ENCODE data around the gene ZBTB20.

Gene ZBTB20

DNA sequence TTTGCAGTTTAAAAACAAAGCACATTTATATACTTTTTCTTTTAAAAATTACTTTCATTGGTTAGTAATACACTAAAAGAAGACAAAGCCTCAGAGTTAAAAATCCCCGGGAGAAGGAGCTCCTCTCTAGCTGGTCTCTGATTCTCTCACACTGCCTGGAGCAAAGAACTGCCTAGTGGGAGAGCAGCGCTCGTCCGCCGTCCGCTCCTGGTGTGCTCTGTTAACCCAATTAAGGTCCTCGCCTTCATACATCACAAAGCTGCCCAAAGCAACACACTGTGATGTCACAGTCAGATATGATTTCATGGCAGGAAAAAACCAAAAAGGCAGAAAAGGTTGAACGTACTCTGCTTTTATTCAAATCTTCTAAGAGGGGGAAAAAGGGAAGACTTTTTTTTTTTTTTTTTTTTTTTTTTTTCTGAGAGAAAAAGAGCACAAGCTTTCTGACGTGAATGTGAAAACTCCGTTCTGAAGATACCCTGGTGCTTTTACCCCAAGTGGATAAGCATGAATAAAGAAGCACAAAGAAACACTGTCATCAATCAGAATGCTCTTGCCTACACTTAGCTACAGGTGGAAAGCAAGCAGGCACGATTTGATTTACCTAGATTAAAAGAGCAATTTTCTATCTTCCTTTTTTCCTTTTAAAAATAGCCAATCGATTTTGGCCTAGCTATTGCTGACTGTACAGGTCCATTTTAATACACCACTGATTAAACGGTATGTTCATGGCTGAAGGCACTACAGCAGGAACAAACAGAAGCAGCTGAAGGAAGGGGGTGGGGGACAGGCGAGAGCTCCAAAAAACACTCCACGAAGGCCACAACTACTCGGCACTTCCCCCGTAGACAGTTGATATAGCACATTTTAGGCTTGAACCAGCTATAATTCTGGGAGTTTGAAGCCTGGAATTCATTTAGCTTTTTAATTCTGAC lies 738.1 kb downstream of the ZBTB20 start:
- TF ChIP-seq FOXP2 (optimal IDR thresholded peaks at IDR 0.05; ENCODE audit: borderline replicate concordance, extremely low read depth, extremely low read length, insufficient read depth) (no peak), REST (IDR thresholded peaks at IDR 0.05; ENCODE audit: insufficient read depth in 1 of 2, low read depth in 2 of 2, low read length in 2 of 2) (no peak)

DNA sequence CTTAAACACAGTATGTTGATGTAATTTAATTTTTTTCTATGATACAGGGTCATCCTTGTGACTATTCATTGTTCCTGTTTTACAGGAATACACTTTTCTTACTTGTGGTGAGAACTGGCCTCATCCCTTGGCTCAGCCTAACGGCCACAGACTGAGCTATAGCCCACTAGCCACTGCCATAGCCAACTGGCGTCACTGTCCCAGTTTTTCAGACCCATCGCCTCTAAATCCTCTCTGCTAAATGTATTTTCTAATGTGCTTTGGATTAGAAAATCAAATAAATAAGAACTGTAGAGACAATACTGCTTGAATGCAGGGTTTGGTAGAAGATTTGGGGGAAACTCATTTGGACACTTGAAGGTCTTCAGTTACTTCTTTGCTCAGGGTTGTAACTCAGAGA lies 740.2 kb downstream of the ZBTB20 start:
- TF ChIP-seq SIN3A (IDR thresholded peaks at IDR 0.05; ENCODE audit: borderline replicate concordance, insufficient read depth, low read length) (no peak), TAF1 (IDR thresholded peaks at IDR 0.05; ENCODE audit: borderline replicate concordance, insufficient read depth, low read length) (no peak)

- TF ChIP-seq REST (IDR thresholded peaks at IDR 0.05; ENCODE audit: insufficient read depth in 1 of 2, low read depth in 2 of 2, low read length in 2 of 2) (no peak), SIN3A (IDR thresholded peaks at IDR 0.05; ENCODE audit: borderline replicate concordance, insufficient read depth, low read length) (no peak), TAF1 (IDR thresholded peaks at IDR 0.05; ENCODE audit: borderline replicate concordance, insufficient read depth, low read length) (no peak), POLR2AphosphoS5 (IDR thresholded peaks at IDR 0.05; ENCODE audit: low read depth, low read length) (no peak), FOXP2 (optimal IDR thresholded peaks at IDR 0.05; ENCODE audit: borderline replicate concordance, extremely low read depth, extremely low read length, insufficient read depth) (no peak)
Measured at GRCh38 chr3:114406286-114406685, 740.8 kb downstream of the ZBTB20 start.

DNA sequence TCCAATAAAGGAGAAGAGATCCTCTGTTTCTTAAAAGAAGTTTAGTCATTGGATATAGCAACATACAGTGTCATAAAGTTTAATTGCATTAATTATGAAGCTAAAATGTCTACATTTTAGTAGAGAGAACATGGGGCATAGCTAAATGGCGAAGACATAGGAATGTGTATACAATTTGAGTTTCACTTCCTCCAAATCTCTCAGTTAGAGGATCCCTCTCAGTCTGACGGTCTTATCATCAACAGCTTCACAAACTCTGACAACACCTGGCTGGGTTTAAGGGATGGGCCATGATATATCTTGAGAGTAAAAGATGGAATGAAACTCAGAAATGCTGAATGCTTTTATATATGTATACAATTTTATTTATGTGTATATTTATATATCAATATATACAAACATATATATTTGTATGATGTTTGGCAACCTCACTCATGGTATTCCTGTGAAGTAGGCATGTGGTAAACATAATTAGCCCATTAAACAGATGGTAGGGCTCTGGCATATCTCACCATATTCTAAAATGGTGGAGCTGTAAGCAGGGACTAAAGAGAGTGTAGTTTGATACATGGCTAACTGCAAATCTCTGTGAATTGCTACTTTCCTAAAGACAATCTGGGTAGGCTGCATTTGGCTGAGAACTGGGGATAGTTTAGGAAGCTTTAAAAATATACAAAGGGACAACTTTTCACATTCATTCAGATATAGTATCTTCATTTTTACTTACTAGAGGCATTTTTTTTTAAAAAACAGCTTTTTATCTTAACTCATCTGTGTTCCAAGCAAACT lies 741.7 kb downstream of the ZBTB20 start:
- TF ChIP-seq SIN3A (IDR thresholded peaks at IDR 0.05; ENCODE audit: borderline replicate concordance, insufficient read depth, low read length) (no peak), TAF1 (IDR thresholded peaks at IDR 0.05; ENCODE audit: borderline replicate concordance, insufficient read depth, low read length) (no peak)

DNA sequence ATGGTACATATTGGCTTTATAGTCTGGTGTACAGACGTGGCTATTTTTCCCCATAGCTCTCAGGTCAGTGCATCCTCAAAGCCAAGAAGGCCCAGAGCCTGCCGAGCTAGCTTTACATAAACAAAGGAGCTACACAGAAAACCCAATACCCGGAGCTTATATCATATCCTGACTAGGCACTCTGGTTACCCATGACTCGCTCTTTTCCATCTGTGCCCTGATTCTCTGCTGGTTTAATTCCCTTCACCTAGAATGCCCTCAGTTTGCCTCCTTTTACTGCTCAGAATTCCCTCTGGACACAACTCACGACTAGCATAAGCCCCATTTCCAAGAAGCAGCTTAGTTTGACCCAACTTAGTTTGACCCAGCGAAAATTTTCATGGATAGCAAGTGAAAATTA lies 742.5 kb downstream of the ZBTB20 start:
- TF ChIP-seq POLR2AphosphoS5 (IDR thresholded peaks at IDR 0.05; ENCODE audit: low read depth, low read length) (no peak), REST (IDR thresholded peaks at IDR 0.05; ENCODE audit: insufficient read depth in 1 of 2, low read depth in 2 of 2, low read length in 2 of 2) (no peak), FOXP2 (optimal IDR thresholded peaks at IDR 0.05; ENCODE audit: borderline replicate concordance, extremely low read depth, extremely low read length, insufficient read depth) (no peak)

DNA sequence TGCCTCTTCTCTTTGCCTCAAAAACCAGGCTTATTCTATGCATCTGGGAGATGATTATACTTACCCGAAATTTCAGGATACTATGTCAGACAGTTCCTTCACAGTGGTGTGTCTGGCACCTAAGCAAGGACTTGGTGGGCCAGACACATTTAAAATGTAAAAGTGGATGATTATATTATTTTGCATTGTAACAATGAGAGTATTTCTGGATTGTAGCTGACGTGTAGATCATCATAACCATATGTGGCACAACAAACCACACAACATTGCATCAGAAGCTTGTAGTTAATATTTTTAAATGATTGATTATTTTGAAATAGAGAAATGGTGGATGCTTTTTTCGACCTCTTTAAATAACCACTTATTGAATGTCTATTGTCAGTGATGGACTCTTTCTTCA lies 744.2 kb downstream of the ZBTB20 start:
- TF ChIP-seq TAF1 (IDR thresholded peaks at IDR 0.05; ENCODE audit: borderline replicate concordance, insufficient read depth, low read length) (no peak), POLR2AphosphoS5 (IDR thresholded peaks at IDR 0.05; ENCODE audit: low read depth, low read length) (no peak), FOXP2 (optimal IDR thresholded peaks at IDR 0.05; ENCODE audit: borderline replicate concordance, extremely low read depth, extremely low read length, insufficient read depth) (no peak), SIN3A (IDR thresholded peaks at IDR 0.05; ENCODE audit: borderline replicate concordance, insufficient read depth, low read length) (no peak), REST (IDR thresholded peaks at IDR 0.05; ENCODE audit: insufficient read depth in 1 of 2, low read depth in 2 of 2, low read length in 2 of 2) (no peak)
